GM12875 (cell line): ENCODE measurements around the gene LCK.

Experiments
- H3K4me3 ChIP-seq: one replicate; pipeline ENCODE4 v1.5.1; 2011; ENCODE audit warnings: low read depth, low read length, control low read depth
- TF ChIP-seq, protein P1 (sequence below): IDR thresholded peaks from 2 replicates; pipeline ENCODE4 v1.5.1; 2011; ENCODE audit warnings: low read depth, mild to moderate bottlenecking, control low read depth, inconsistent platforms, low read length, moderate library complexity, borderline replicate concordance; ENCODE audit not compliant: insufficient read depth

The LCK gene

DNA sequence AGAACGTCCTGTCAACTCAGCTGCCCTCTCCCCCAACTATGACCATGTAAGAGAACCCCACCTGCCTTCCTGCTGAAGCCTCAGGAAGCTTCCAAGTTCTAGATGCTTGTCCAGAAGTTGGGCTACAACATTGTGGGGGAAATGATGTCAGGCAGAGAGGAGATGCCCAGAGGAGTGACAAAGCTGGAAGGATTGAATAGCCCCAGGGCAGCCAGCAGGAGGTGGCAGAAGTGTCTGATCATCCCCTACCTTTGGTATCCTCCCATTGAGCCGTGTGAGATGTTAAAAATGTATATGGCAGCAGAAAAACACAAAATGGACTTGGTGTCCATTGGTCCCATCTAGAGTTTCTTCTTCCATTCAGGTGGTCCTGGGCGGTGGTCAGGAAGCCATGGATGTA is 22.3 kb upstream of the LCK start:
- no peak overlapping the region for H3K4me3 ChIP-seq
- TF ChIP-seq, protein P1, sequence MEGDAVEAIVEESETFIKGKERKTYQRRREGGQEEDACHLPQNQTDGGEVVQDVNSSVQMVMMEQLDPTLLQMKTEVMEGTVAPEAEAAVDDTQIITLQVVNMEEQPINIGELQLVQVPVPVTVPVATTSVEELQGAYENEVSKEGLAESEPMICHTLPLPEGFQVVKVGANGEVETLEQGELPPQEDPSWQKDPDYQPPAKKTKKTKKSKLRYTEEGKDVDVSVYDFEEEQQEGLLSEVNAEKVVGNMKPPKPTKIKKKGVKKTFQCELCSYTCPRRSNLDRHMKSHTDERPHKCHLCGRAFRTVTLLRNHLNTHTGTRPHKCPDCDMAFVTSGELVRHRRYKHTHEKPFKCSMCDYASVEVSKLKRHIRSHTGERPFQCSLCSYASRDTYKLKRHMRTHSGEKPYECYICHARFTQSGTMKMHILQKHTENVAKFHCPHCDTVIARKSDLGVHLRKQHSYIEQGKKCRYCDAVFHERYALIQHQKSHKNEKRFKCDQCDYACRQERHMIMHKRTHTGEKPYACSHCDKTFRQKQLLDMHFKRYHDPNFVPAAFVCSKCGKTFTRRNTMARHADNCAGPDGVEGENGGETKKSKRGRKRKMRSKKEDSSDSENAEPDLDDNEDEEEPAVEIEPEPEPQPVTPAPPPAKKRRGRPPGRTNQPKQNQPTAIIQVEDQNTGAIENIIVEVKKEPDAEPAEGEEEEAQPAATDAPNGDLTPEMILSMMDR, result no peak

DNA sequence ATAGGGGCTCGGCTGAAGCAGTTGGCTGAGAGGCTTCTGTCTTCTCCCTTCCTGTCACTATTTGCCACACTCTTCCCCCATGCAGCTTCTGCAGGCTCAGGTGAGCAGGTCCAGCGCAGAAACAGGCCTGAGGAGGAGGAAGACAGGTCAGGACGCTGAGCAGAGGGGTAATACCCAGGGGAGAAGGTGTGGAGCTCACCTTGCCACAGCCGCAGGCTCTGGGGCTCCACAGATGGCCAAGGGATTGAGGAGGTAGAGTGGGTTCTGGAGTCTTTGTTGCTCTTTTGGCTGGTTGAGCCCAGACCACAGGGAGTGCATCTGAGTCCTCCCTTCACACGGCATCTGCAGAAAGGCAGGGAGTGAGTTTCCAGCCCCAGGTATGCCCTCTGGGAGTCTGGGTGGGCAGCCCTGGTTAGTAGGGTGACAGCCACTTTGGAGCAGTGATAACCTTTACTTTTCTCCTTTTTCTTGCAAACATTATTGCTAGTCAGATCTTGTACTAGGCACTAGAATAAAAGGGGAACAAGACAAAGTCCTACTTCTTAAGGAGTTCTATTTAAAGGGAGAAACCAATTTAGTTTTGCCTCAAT is 19.1 kb upstream of the LCK start:
- no peak overlapping the region for H3K4me3 ChIP-seq
- TF ChIP-seq, protein P1, result no peak

DNA sequence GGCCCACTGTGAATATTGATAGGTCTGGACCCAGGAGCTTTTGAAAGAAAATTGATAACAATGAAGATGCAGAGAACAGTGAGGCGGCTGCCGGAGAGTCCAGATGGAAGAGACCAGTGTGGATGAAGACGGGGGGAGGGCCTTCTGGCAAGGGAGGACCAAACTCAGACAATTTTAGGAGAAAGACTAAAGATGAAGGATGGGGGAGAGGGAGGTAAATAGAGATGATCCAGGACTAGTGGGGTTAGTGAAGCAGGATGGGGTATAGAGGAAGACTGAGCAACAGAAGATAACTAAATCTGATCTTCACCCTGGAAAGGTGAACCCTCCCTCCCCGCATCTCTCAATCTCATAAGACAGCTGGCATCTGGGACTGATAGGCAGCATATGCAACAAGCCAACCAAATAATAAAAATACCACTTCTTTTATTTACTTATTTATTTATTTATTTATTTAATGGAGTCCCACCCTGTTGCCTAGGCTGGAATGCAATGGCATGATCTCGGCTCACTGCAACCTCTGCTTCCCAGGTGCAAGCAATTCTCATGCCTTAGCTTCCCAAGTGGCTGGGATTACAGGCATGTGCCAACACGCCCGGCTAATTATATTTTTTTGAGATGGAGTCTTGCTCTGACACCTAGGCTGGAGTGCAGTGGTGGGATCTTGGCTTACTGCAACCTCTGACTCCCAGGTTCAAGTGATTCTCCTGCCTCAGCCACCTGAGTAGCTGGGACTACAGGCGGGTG is 18.3 kb upstream of the LCK start:
- TF ChIP-seq, protein P1, result no peak
- no peak overlapping the region for H3K4me3 ChIP-seq

DNA sequence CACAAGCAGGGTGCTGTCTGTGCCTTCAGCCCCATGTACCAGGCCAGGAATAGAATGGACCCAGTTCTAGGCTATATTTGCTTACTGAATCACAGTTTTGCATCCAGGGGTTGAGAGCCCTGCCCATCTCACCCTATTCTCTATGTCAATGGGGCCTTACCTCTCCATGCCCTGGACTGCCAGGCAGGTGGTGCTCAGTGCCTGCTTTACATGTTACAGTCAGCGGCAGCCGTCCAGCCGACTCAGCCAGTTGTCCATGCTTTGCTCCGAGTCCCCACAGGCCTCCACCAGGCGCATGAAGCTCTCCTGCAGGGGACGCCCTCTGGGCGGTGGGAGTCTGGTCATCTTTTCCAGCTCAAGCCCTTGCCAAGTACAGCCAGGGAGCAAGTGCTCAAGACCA is 16.3 kb upstream of the LCK start:
- H3K4me3 ChIP-seq, result no peak overlapping the region
- TF ChIP-seq, protein P1, result no peak

DNA sequence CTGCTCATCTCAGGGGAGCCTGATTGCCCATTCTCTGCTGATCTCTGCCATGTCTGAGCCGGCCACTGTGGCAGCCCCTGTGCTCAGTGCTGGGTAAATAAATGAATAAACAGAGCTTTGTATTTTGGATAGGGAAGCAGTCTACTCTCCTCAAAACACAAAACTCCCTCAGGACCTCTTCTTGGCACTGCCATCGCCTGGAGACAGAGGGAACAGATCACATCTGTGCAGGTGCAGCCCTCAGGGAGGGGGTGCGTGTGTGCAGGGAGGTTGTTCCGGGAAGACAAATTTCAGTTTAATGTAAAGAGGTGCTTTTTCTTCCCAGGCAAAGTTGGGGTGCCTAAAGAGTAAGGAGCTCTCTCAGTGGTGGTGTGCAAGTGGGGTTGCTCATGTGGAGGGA is 11.7 kb upstream of the LCK start:
- no peak overlapping the region for H3K4me3 ChIP-seq
- TF ChIP-seq, protein P1, result no peak

DNA sequence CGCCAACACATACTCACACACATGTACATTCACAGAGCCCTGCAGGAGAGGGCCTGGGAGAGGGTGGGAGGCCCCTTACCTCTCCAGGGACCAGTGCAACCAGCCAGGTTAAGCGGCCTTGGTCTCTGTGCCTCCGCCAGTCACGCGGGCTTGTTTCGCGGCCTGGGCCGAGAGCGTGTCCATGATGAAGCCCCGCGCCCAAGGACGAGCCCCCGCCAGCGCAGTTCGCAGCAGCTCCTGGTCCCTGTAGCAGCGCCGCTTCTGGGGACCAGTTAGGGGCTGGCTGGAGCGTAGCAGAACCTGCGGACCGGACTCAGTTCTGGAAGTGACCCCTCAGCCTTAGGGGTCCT is 11.3 kb upstream of the LCK start:
- no peak overlapping the region for H3K4me3 ChIP-seq

More for the DNA sequence above, 11.3 kb upstream of the LCK start:
- TF ChIP-seq, protein P1, result no peak
